Stromal cell of bone marrow (primary cell): Measurements from ENCODE around the gene SLC25A21.
"Not testable (repeated sequence)": the region's sequence is repeated elsewhere in the genome, so short reads cannot be mapped to it uniquely, and the experiment has no call there.

Source experiments
- DNase-seq: peaks from one replicate; pipeline ENCODE4 v3.0.0-alpha.2; 2012; ENCODE audit warnings: low read depth

SLC25A21 gene

GRCh38 chr14:36941783-36942521, 230.5 kb downstream of the SLC25A21 start:
- peak; percentile 30 for DNase-seq

DNA sequence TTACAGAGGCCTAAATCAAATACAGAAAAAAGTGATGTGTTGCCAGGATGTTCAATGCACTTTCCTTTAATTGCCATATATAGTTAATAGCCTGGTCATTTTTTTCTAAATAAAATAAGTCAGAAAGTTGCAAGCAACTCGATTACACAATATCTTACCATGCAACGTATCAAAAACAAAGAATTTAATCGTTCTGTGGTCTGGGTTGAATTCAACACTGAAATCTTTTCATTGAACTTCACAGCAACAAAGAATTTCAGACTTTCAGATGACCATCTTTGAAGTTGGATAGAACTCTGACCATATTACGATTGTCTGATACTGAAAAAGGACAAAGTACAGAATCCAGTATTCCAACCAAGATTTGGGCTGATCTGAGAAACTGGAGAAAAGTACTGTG, 231.9 kb downstream of the SLC25A21 start:
- DNase-seq: no peak

- DNase-seq: no peak
Measured at GRCh38 chr14:36939265-36939664, 233.1 kb downstream of the SLC25A21 start.

GRCh38 chr14:36938678-36939077, 233.7 kb downstream of the SLC25A21 start:
- no peak for DNase-seq

- DNase-seq: no peak
Measured at GRCh38 chr14:36935976-36936678, 236.3 kb downstream of the SLC25A21 start.

DNA sequence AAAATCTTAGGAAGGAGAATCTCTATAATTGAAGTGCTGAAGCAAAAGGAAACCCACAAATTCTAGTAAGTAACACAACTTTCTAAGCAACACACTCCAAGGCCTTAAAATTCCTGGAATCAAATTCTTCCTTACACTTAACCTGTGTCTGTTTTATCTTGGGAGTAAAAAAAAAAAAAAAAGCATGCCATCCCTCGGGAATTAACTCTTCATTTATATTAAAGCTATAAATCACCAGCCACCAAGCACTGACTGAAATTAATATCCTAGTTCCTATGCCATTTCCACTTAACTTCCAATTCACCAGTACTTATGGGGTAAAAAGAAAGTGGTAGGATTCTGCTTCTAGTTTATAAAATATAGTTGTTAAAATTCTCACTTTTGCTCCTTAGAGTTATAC, 238.1 kb downstream of the SLC25A21 start:
- DNase-seq: no peak

DNA sequence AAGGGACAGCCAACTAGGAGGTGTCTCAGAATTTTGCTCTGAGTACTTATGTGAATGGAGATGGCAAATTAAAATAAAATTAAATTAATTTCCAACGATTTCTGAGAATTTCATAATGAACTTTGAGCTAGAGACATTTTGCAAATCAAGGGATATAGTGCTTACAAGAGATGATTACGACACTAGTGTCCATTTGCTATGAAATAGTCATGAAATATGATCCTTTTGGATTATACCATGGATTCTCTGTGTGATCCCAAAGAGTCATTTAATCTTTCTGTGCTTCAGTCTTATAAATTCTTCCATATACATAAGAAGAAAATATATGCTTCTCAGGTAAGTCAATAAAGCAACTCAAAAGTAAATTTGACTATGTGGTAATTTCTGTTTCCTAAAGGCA, 240.6 kb downstream of the SLC25A21 start:
- no peak for DNase-seq

GRCh38 chr14:36928432-36928831, 244.0 kb downstream of the SLC25A21 start:
- DNase-seq: no peak

- no peak for DNase-seq
Measured at GRCh38 chr14:36925094-36925493, 247.3 kb downstream of the SLC25A21 start.

GRCh38 chr14:36916668-36917067, 255.7 kb downstream of the SLC25A21 start:
- no peak for DNase-seq

GRCh38 chr14:36915081-36915480, 257.3 kb downstream of the SLC25A21 start:
- no peak for DNase-seq

DNA sequence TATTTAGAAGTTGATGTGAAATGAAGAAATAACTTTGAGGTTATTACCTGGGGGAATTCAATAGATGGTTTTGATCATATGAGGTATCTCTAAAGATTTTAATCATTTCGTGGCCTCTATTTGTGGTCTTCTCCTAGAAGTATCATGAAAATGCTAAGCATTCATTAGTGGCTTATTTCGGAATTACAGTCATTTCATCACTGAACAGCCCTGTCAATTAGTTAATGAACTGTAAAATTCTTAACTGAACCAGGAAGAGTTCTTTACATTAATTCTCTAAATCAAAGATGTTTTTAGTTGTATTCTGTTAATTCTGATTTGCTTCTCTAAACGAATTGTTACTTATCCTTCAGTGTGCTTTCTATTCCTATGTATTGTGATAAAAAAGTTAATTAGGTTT, 261.8 kb downstream of the SLC25A21 start:
- no peak for DNase-seq

DNA sequence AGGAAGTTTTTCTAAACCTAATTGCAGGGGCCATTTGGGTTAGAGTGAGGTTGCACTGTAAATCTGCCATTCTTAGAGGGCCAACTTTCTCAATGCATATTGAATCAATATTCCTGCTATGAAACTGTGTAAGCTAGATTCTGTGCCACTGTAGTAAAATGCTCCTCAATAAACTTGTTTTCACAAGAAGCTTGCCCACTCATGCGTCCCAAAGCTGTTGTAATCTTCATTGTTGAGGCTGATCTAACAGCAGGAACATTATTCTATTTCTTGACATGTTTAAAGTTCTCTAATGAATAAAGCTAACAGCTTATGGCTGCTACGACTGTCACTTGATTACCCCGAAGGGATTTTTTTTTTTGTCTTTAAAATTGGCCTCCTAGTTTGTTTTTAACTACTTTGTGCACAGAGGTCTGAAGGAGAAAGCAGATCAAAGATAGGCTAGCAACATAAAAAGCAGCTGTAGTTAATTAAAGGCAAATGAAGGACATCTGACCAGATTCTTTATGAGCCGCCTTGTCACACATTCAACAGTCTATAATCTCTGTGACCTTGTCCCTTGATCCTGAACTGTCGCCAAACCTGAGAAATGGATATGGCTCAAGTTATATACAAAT, 267.0 kb downstream of the SLC25A21 start:
- no peak for DNase-seq

- DNase-seq: no peak
Measured at GRCh38 chr14:36901861-36902260, 270.5 kb downstream of the SLC25A21 start.

DNA sequence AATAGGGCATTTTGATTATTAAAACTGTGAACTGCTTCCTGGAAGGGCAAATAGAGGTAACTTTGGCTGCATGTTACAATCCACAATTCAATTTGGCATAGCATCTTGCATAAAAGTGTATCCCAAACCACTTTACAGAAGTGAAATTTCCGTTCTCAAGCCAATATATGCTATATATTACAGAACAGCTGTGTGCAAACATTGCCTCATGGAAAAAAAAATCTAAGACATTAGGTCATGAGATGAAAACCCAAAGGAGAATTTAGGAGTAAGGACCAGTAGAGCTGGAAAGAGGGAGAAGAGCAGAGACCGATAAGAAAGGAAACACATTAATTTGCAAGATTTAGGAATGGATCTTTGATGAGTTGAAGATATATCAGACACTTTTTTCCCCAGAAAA, 271.6 kb downstream of the SLC25A21 start:
- DNase-seq: no peak

- not testable (repeated sequence) for DNase-seq
Measured at GRCh38 chr14:36896300-36896699, 276.1 kb downstream of the SLC25A21 start.

DNA sequence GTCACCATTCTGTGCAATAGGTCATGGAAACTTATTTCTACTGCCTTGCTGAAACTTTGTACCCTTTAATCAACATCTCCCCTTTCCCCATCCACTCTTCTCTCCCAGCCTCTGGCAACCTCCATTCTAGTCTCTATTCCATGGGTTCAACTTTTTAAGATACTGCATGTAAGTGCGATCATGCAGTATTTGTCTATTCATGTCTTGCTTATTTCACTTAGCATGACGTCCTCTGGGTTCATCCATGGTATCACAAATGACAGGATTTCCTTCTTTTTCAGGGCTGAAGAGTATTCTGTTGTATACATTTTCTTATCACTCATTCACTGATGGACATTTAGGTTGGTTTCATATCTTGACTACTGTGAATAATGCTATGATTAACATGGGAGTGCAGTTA, 288.4 kb downstream of the SLC25A21 start:
- no peak for DNase-seq

DNA sequence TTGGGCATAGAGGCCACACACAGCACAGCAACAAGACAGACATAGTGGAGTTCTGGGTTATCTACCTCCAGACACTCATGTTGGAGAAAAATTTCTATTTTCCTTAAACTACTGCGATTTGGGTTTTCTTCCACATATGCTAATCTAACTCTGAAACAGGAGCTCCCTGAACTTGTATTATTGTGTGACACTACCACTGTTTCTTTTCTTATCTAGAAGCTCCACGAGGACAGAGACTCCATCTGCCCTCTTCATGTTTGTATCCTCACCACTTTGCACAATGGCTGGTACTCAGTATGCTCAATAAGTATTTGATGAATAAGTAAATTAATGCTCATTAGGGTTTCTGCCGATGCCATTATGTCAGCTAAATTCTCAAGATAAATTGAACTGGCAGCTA, 292.1 kb downstream of the SLC25A21 start:
- DNase-seq: no peak

DNA sequence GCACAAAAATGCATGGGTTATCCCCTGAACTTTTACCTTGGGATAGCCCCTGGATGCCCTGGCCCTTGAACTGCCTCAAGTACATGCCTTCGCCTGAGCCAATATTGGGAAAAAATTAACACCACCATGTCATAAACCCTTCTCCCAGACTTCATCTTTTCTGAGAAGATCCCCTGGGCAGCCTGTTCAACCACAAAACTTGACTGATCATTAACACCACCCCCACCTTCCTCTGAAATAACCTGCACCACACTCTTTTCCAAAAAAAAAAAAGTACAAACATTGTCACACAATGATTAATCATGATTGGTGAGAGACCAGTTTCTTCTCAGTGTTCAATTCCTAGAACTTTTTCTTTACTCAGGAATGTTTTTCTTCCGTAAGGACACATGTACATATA, 292.8 kb downstream of the SLC25A21 start:
- no peak for DNase-seq

DNA sequence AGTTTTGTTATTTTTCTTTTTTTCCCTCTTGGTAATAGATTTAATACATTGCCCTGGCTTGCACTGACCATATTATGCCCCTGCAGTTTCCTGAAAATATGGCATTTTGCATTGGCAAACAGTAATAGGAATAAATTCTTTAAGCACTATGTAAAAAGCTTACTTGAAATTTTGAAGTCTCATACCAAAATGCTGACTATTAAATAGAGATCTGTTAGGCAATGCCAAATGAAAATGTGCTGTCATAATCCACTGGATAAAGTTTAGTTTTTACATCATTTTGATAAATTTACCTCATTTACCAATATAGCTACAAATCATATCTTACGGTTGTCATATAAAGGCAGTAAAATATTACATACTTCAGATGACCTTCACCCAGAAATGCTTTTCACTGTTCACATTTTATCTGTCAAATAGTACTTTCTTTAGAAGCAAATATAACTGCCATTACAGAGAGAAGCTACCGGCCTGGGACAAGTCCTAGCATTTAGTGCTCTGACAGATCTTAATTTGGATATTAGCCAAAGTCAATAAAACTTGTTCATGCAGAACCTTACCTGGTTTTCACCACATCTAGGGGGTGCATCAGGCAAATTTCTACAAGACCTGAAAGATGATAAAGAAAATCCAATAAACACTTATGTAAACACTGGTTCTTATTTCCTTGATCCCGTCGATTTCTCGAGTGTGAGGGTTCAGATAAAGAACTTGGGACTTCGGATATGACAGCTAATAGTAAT, 297.8 kb downstream of the SLC25A21 start:
- no peak for DNase-seq

- DNase-seq: no peak
Measured at GRCh38 chr14:36870776-36871175, 301.6 kb downstream of the SLC25A21 start.

- no peak for DNase-seq
Measured at GRCh38 chr14:36869125-36869524, 303.3 kb downstream of the SLC25A21 start.

DNA sequence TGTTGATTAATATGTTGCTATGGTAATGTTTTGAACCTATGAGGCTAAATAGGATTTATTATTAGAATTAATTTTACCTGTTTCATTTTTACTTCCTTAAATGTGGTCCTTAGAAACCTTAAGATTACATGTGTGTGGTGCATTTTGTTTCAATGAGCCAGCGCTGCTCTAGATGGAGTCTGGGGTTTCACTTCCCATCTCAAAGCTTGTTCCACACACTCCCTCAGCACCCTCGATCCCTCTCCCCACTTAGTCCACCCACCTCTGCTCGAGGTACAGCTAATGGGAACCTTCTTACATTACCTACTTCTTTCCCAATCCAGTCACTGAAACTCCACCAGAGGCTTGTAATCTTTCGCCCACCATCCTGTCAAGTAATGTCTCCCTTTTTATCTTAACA, 305.5 kb downstream of the SLC25A21 start:
- no peak for DNase-seq
